GM19467 (cell line): ENCODE measurements around the gene RGS7.
"Not testable (repeated sequence)": the region's sequence is repeated elsewhere in the genome, so short reads cannot be mapped to it uniquely, and the experiment has no call there.

Experiments
- ATAC-seq: cut with Tn5 transposase; IDR thresholded peaks from one replicate; pipeline ENCODE4 v1.9.1; 2021; ENCODE audit warnings: mild to moderate bottlenecking, moderate library complexity; ENCODE audit not compliant: unreplicated experiment

RGS7 gene

DNA sequence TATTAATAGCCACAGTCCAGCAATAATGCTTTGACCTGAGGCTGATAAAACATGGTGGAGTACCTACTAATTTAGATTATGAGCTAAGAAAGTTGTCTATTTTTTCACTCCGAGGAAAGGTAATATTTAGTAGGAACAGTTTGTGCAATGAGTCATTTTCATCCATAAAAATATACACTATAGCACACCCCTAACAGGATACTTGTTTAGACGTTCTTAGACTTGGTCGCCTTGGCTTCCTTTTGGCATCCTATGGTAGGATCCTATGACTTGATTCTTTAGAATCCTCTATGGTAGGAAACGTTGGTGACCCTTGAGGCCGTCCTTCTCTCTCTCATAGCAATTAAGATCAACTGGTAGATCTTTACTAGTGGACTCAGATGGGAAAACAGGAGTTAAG is 81.8 kb downstream of the RGS7 start:
- ATAC-seq, result no peak

DNA sequence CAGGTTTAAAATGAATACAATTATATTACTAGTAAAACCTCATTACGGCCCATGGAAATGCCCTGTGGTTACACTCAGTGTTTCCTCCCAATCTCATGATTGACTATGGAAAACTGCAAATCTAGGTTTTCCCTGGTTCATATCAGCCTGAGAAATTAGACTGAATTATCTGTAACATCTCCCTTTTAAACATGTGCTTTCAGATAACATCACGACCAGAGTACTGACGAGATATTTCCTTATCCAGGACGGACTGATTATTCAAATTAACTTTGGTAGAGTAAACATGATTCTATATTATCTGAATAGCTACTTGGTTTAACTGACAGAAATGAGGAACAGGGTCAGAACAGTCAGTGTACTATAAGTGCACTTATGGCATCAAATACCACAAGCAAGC is 82.3 kb downstream of the RGS7 start:
- no peak for ATAC-seq

DNA sequence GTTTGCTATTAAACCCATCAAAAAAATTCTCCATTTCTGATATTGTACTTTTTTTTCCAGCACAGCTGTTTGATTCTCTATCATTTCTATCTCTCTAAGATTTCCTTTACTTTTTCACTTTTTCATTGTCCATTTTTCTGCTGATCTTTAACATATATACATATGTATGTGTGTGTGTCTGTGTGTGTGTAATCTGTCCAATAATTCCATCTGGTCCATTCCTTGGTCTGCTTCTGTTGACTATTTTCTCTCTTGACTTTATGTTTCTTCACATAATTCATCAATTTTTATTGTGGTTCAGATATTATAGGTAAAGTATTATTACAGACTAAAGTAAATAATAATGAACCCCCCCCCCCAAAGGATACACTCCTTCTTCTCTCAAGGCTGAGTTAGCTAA is 84.2 kb downstream of the RGS7 start:
- ATAC-seq, result no peak

DNA sequence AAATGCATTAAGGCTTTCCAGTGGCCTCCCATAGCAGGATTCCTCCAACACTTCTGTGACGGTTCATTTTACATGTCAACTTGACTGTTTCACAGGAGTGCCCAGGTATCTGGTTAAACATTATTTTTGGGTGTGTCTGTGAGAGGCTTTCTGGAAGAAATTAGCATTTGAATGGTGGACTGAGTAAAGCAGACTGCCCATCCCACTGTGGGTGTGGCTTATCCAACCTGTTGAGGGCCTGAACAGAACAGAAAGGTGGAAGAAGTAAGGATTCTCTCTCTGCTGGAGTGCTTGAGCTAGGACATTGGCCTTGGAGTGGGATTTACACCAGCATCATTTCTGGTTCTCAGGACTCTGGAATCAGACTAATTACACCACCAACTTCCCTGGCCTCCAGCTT is 85.6 kb downstream of the RGS7 start:
- ATAC-seq, result no peak

DNA sequence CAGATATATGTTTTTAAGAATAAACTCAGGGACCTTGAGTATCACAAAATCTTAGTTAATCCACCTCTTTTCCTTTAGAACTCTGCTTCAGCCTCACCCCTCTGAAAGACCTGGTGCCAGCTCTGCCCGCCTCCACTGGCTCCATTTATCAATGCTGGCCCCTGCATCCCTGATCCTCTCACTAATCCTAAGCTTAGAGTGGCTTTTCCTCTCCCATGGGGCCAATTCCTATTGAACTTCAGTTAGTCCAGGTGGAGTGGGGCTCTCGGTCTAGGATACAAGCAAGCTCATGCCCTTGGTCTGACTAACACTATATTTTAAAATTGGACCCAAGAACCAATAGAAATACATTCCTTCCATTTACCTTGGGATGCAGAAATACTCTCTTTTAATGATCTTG is 87.0 kb downstream of the RGS7 start:
- no peak for ATAC-seq

DNA sequence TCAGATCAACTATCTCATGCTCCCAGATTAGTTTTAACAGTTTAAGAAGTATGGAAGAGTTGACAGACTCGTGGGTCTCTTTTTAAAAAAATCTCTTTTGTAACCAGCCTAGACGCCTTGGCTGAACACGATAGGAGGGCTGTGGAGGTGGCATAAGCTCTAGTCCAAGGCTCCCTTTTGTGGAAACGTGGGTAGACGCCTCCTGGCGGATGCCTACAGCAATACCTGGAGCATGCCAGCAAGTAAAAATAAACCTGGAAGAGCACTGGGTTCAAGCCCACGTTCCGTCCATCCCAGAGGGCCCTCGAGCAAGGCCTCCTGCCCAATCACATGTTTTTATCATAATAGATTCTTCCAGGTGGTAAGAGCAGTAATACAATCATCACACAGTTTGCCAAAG is 87.9 kb downstream of the RGS7 start:
- no peak for ATAC-seq

DNA sequence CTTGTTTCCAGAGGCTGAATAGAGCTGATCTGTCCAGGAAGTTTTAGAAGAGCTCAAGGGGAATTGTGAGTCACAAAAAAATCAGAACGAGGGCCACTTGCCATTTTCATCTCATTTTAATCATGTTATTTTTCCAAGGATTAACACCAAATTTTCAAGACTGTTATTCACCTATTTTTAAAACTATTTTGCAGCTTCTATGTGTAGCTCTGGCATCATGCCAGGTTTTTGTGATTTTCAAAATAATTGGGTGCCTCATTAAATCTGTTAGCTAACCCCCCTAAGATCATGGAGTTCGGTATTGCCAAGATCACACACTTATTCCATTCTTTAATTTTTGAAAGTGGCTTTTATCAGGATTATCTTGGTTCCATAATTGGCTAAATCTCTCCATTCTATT is 90.9 kb downstream of the RGS7 start:
- ATAC-seq, result no peak

DNA sequence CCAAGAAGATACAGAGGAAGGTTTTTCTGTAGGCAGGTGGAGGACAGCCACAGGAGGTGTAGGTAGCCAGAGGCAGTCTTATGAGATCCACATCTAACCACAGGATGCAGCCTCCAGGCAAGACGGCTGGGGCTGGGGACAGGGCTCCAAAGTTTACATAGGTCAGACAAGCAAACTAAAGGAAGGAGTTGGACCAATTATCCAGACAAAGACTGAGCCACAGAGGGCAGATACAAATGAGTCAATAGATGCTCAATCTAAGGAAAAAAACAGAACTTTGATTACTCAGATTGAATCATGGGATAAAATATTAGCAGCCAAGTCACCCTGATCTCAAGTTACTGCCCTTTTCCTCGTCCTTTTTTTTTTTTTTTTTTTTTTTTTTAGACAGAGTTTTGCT is 91.6 kb downstream of the RGS7 start:
- ATAC-seq, result no peak

DNA sequence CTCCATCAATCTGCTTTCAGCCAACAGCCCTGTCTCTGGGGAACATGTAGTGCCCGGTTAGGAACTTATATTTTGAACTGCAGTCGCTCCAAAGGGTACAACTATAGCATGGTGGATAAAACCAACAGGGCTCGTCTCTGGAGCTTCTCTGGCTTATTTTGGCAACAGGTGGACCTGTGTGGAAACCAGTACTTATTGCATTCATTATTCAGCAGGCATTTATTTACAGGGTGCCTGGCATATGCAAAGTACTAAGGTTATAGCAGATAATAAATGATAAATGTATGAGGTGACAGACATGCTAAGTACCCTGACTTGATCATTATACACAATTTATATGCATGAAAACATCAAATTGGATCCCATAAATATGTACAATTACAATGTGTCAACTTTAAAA is 93.7 kb downstream of the RGS7 start:
- no peak for ATAC-seq

DNA sequence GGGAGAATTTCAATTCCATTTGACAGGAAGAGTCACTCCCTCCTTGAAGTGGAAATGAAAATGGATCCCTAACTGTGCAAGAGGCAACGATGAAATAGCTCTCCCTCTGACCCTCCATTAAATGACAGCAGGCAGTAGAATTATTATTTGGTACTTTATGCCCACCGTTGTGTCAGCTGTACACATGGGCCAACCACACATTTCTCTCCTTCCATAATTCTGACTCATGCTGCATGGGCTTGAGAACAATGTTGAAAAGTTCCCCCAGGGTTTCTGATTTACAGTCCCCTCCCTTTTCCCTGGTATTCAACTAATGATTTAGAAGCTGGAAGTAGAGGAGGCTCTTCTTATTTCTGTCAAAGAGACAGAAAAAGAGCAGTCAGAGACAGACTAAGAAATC is 103.5 kb downstream of the RGS7 start:
- ATAC-seq, result no peak

DNA sequence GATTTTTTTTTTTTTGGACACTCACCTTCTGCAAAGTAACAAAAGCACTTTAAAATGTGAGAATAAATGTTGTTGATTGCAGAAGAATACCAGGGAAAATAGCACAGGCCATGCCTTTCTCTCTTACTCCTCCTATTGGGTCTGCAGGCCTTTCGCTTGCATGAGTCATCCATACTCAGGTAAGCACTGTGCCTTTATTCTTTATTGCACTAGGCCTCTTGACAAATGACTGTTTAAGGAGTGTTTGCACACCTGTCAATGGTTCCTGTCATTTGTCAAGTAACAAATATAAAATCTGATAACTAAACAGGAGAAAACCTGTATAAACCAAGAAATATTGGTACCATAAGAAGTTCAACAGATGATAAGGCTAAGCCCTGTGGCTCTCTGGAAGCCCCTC is 106.5 kb downstream of the RGS7 start:
- no peak for ATAC-seq

DNA sequence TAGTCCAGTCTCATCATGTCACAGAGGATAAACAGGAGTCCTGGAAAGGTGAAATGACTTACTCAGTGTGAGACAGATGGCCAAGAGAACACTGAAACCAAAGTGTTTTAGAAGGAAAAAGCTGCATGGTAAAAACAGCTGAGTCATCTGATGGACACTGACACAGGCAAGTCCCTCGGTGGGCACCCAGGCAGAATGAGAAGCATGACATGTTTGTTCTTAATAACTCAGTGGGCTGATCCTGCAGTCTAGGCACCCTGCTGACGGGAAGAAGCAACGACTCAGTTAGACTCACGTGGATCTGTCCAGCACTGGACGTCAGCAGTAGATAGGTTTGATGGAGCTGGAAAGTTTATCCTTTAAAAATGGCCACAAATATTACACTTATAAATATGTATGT is 116.9 kb downstream of the RGS7 start:
- no peak for ATAC-seq

DNA sequence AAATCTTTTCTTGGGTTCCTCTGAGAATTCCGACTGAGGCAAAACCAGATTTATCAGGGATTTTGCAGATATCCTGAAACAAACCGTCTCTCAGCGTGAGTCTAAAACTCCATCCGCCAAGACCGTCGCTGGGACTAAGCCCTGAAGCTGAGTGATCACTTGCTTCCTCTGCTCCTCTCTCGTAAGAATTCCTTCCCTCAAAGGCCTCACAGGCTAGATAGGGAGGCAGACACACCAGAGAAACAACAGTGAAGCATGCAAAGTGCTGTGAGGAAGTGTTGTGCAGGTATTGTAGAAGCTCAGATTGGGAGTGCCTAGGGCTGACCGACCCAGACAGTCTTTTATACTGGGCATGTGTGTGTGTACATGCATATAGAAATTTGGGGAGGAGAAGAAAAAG is 119.1 kb downstream of the RGS7 start:
- ATAC-seq, result no peak

DNA sequence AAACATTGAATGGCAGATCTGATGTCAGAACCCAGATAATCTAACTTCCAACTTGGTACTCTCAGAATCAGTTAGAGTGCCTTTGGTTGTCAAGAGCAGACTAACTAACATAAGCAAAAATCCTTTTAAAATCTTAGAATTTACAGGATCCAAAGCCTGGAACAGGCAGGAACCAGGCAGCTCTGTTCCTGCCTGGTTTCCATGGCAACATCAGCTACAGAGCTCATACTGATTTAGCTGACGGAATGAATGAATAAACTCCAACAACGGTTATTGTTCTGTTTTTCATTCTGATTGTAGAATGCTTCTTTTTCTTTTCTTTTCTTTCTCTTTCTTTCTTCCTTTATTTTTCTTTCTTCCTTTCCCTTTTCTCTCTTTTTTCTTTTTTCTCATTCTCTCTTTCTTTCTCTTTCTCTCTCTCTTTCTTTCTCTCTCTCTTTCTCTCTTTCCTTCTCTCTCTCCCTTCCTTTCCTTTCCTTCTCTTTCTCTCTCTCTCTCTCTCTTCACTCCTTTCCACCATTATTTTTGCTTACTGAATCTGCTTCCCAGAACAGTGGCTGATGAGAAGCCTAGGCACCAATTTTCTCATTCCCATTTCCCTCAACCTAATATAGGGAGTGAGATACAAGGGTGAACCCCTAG is 121.6 kb downstream of the RGS7 start:
- ATAC-seq, result no peak

DNA sequence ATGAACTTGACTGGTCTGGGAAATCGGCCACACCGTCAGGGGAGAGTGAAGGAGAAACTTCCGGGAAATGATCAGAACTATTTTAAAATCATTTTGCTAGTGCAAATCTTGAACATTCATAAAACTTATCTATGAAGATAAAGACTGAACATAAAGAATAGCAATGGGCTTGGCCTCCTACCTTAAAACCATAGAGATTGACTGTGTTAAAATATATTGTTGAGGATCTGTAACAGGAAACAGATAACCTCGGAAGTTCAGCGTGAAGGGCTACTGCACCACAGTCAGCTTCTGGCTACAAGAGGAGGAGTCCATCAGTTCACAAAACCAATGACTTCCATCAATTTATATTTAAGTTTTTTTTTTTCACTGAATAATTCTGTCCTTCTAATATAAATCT is 127.3 kb downstream of the RGS7 start:
- ATAC-seq, result no peak

DNA sequence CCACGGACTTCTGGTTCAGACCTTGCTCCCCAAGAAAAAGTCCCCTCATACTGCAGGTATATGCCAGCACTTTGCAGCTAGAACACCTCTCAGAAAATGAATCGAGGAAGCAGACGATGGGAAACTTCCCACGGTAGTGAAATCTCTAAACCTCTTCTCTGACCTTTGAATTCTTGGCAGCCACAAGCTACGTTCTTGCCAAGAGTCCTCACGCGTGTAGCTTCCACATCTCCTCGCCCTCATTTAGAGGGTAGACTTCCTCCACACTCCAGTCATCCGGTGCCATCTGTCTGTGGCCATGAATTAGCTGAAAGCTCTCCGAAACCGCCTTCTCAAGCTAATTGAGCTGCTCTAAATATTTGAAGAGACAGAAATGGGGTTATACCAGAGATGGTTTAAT is 127.8 kb downstream of the RGS7 start:
- no peak for ATAC-seq

DNA sequence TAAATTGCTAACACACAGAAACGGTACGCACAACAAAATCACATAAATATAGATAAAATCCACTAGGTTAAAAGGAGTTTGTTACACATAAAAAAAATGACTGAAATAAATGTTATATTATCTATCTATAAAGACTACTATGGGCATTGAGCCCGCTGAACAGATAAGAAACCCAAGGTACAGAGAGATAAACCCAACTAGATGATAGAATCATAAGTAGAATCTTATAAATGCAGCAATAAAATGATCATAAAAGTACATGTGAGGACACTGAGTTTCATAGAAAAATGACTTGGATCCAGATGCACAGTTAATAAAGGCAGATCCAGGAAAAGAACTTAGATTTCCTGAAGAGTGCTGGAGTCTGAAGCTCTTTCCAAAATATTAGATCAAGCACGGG is 128.7 kb downstream of the RGS7 start:
- ATAC-seq, result no peak

DNA sequence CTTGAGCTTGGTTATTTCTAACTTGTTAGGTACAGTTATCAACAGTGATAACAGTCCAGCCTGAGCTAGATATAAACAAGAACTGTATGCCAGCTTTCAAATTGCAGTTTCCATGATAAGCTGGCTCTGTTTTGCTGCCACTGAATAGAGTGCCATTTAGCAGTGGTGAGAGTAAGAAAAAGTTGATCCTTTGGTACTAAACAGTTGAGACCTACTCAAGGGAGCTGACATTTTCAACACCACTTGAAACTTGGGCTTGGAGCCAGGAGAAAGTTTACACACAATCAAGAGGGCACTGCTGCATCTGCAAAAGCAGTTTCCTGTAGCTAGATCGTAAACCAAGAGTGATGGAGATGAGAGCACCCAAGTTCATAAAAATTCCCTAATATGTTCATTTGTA is 131.3 kb downstream of the RGS7 start:
- ATAC-seq, result no peak

DNA sequence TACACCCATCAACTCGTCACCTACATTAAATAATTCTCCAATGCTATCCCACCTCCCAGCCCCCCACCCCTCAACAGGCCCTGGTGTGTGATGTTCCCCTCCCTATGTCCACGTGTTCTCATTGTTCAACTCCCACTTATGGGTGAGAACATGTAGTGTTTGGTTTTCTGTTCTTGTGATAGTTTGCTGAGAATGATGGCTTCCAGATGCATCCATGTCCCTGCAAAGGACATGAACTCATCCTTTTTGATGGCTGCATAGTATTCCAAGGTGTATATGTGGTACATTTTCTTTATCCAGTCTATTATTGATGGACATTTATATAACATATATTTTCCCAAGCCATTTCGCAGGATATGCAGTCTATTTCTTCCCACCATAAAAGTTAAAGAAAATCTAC is 132.8 kb downstream of the RGS7 start:
- ATAC-seq, result not testable (repeated sequence)

DNA sequence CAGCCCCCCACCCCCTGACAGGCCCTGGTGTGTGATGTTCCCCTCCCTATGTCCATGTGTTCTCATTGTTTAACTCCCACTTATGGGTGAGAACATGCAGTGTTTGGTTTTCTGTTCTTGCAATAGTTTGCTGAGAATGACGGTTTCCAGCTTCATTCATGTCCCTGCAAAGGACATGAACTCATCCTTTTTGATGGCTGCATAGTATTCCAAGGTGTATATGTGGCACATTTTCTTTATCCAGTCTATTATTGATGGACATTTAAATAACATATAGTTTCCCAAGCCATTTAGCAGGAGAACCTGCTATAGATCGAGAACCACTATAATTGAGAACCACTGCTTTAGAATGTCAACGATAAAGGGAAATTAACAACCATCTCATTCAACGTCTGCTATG is 134.2 kb downstream of the RGS7 start:
- not testable (repeated sequence) for ATAC-seq

DNA sequence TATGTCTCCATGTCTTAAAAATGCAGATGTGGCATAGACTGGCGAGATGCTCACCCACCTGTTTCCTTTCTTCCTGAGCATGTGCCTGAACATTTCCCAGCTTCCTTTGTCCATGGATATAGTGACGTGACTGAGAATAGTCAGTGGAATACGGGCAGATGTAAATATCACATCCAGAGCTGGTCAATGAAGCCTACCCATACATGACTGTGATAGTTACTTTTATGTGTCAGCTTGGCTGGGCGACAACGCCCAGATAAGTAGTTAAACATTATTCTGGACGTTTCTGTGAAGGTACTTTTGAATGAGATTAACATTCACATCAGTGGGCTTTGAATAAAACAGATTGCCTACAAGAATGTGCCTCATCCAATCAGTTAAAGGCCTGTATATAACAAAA is 135.7 kb downstream of the RGS7 start:
- no peak for ATAC-seq

DNA sequence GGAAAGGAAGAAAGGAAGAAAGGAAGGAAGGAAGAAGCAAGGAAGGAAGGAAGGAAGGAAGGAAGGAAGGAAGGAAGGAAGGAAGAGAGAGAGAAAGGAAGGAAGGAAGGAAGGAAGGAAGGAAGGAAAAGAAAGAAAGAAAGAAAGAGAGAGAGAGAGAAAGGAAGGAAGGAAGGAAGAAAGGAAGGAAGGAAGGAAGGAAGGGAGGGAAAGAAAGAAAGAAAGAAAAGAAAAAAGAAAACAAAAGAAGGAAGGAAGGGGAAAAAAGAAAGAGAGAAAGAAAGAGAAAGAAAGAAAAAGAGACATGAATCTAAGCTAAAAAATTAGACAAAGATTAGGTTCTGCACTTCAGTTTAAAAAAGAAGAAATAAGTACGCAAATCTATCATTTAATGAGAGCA is 136.1 kb downstream of the RGS7 start:
- not testable (repeated sequence) for ATAC-seq

DNA sequence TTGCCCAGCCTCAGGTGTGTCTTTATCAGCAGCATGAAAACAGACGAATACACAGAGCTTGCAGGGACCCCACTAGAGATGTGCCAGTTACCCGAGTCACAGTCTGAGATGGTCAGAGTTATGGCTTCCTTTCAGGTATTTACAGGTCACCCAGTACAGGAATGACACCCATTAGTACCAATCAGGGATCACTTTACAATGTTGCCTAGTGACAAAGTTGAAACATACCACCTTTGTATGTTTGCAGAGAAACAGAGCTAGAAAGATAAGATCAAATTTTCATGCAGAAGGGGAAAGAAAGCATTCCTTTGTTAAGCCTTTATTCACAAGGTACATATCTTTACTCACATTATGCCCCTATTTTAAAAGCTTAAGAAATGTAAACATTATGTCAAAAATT is 137.6 kb downstream of the RGS7 start:
- no peak for ATAC-seq

DNA sequence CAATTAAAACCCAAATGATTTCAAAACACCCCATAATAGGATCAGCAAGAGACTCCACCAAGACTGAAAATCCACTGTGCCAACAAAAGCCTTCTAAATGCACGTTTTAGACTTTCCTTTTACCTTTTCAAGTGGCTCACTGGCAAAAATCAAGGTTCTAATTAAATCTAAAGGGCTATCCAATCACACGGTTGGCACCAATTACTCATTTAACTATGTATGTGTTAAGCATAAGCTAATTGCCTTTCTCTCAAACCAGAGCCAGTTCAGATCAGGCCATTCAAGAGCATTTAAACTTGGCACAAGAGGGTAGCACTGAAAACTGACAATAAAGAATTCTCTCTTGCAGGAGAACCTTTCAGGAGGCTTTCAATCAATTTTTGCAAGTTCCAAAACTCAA is 139.5 kb downstream of the RGS7 start:
- no peak for ATAC-seq
